Activated naive CD4-positive, alpha-beta T cell treated with anti-CD3 and anti-CD28 coated beads, Interleukin-2, amount 50 U/mL, for 24 hours (primary cell): Measurements from ENCODE around the gene TCOF1.

Source experiments
- H3K27ac Mint-ChIP-seq: one replicate; pipeline ENCODE4 v1.8.0; 2021; ENCODE audit warnings: mild to moderate bottlenecking, mixed read lengths
- H3K27me3 Mint-ChIP-seq: one replicate; pipeline ENCODE4 v1.8.0; 2021; ENCODE audit warnings: mixed read lengths
- H3K36me3 Mint-ChIP-seq: one replicate; pipeline ENCODE4 v1.8.0; 2021; ENCODE audit warnings: mixed read lengths
- H3K4me1 Mint-ChIP-seq: one replicate; pipeline ENCODE4 v1.8.0; 2021; ENCODE audit warnings: mixed read lengths
- H3K4me3 Mint-ChIP-seq: one replicate; pipeline ENCODE4 v1.8.0; 2021; ENCODE audit warnings: mild to moderate bottlenecking, mixed read lengths
- H3K9me3 Mint-ChIP-seq: one replicate; pipeline ENCODE4 v1.8.0; 2021; ENCODE audit warnings: mixed read lengths

TCOF1 gene

GRCh38 chr5:150389531-150390266 is 32.2 kb downstream of the TCOF1 start:
- Mint-ChIP-seq H3K27ac (no peak overlapping the region), H3K9me3 (no peaks in the 10 kb centered on the region), H3K27me3 (no peaks in the 10 kb centered on the region), H3K36me3 (peaks cover 2% of the 10 kb centered on the region), H3K4me3 (no peak overlapping the region), H3K4me1 (no peaks in the 10 kb centered on the region)

DNA sequence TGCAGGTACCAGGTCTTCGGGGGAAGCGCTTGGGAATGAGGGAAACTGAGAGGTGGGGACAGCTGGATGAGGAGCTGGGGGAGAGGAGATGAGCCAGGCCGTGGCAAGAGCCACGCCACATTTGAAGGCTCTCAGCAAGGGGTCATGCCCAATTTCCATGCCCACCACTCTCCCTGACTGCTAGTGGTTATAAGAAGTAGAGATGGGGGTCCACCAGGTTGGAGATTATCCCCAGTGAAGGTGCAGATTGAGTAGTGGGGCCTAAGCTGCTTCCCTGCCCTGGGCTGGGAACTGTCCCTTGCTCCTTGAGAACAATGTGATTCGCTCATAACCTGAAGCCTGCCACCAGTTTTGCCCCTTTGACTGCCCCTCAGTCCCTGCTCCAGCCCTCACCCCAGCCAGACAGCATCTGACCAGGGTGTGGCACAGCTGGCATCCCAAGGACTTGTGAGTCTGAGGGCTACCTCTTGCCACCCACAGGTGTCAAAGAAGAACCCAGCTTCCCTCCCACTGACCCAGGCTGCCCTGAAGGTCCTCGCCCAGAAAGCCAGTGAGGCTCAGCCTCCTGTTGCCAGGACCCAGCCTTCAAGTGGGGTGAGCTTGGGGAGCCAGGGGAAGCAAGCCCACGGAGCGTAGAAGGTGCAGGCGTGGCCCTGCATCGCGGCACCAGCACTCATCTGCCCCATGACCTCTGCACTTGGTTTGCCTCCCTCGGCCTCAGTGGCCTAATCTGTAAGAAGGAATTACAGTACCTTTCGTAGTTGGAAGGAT is 33.8 kb downstream of the TCOF1 start:
- Mint-ChIP-seq H3K9me3 (no peaks in the 10 kb centered on the region), H3K4me3 (no peak overlapping the region), H3K4me1 (no peaks in the 10 kb centered on the region), H3K36me3 (peaks cover 2% of the 10 kb centered on the region), H3K27ac (no peak overlapping the region), H3K27me3 (no peaks in the 10 kb centered on the region)

GRCh38 chr5:150391986-150392385 is 34.5 kb downstream of the TCOF1 start:
- Mint-ChIP-seq H3K27ac (no peak overlapping the region), H3K36me3 (peaks cover 3% of the 10 kb centered on the region), H3K4me3 (no peak overlapping the region), H3K27me3 (no peaks in the 10 kb centered on the region), H3K4me1 (no peaks in the 10 kb centered on the region), H3K9me3 (no peaks in the 10 kb centered on the region)

- H3K4me3 Mint-ChIP-seq: no peak overlapping the region
- H3K36me3 Mint-ChIP-seq: peaks cover 6% of the 10 kb centered on the region
- H3K27me3 Mint-ChIP-seq: no peaks in the 10 kb centered on the region
- H3K4me1 Mint-ChIP-seq: no peaks in the 10 kb centered on the region
- no peak overlapping the region for H3K27ac Mint-ChIP-seq
- H3K9me3 Mint-ChIP-seq: no peaks in the 10 kb centered on the region
These were observed 35.2 kb downstream of the TCOF1 start for GRCh38 chr5:150392680-150393079.

DNA sequence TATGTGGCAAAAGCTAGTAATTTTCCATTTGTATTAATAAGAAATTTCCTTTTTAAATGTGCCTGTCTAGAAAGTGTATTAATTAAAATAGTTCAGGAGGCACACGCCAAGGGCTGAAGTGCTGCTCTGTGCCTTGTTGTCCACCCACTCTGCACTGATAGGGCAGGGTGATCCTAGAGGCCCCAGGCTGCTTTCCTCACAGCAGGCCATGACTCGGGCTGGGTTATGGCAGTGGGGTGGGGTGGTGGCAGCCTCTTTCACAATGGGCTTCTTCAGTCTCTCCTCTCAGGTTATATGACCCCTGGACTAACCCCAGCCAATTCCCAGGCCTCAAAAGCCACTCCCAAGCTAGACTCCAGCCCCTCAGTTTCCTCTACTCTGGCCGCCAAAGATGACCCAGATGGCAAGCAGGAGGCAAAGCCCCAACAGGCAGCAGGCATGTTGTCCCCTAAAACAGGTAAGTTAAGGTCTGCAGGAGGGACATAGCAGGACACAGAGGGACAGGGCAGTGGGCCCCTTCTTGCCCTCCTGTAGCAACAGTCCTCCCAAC is 35.7 kb downstream of the TCOF1 start:
- H3K36me3 Mint-ChIP-seq: peaks cover 6% of the 10 kb centered on the region
- H3K27me3 Mint-ChIP-seq: no peaks in the 10 kb centered on the region
- no peaks in the 10 kb centered on the region for H3K4me1 Mint-ChIP-seq
- no peak overlapping the region for H3K27ac Mint-ChIP-seq
- H3K9me3 Mint-ChIP-seq: no peaks in the 10 kb centered on the region
- H3K4me3 Mint-ChIP-seq: no peak overlapping the region

GRCh38 chr5:150394131-150394530 is 36.6 kb downstream of the TCOF1 start:
- peaks cover 6% of the 10 kb centered on the region for H3K36me3 Mint-ChIP-seq
- H3K9me3 Mint-ChIP-seq: no peaks in the 10 kb centered on the region
- no peak overlapping the region for H3K4me3 Mint-ChIP-seq
- H3K4me1 Mint-ChIP-seq: no peaks in the 10 kb centered on the region
- H3K27me3 Mint-ChIP-seq: no peaks in the 10 kb centered on the region
- H3K27ac Mint-ChIP-seq: no peak overlapping the region

GRCh38 chr5:150394912-150395687 is 37.6 kb downstream of the TCOF1 start:
- no peaks in the 10 kb centered on the region for H3K4me1 Mint-ChIP-seq
- H3K36me3 Mint-ChIP-seq: peaks cover 10% of the 10 kb centered on the region
- no peaks in the 10 kb centered on the region for H3K9me3 Mint-ChIP-seq
- no peak overlapping the region for H3K4me3 Mint-ChIP-seq
- no peak overlapping the region for H3K27ac Mint-ChIP-seq
- H3K27me3 Mint-ChIP-seq: no peaks in the 10 kb centered on the region

DNA sequence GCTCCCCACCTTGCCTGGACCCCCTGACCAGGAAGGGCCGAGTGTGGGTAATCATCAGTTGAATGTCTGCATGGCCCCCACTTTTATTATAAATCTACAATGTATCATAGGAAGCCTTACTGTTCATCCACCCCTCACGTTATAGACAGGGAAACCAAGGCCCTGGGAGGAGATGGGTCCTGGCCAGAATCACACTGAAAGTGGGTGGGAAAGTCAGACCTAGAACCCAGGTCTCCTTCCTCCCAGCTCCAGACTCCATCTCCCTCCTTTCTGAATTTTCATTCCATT is 38.1 kb downstream of the TCOF1 start:
- Mint-ChIP-seq H3K4me1 (no peaks in the 10 kb centered on the region), H3K36me3 (peaks cover 12% of the 10 kb centered on the region), H3K9me3 (no peaks in the 10 kb centered on the region), H3K27me3 (no peaks in the 10 kb centered on the region), H3K27ac (no peak overlapping the region), H3K4me3 (no peak overlapping the region)

GRCh38 chr5:150396267-150396666 is 38.8 kb downstream of the TCOF1 start:
- Mint-ChIP-seq H3K9me3 (no peaks in the 10 kb centered on the region), H3K4me1 (no peaks in the 10 kb centered on the region), H3K27ac (peak overlapping the region; percentile 71), H3K36me3 (peaks cover 15% of the 10 kb centered on the region), H3K4me3 (no peak overlapping the region), H3K27me3 (no peaks in the 10 kb centered on the region)

GRCh38 chr5:150397146-150397781 is 39.8 kb downstream of the TCOF1 start:
- no peak overlapping the region for H3K27ac Mint-ChIP-seq
- H3K36me3 Mint-ChIP-seq: peaks cover 15% of the 10 kb centered on the region
- H3K4me1 Mint-ChIP-seq: no peaks in the 10 kb centered on the region

GRCh38 chr5:150397782-150398721 is 40.6 kb downstream of the TCOF1 start:
- H3K36me3 Mint-ChIP-seq: peaks cover 15% of the 10 kb centered on the region
- no peak overlapping the region for H3K4me3 Mint-ChIP-seq
- H3K9me3 Mint-ChIP-seq: no peaks in the 10 kb centered on the region
- H3K27ac Mint-ChIP-seq: peak overlapping the region; percentile 76
- H3K27me3 Mint-ChIP-seq: no peaks in the 10 kb centered on the region
- H3K4me1 Mint-ChIP-seq: no peaks in the 10 kb centered on the region

More at GRCh38 chr5:150397146-150397781, 39.8 kb downstream of the TCOF1 start:
- no peaks in the 10 kb centered on the region for H3K9me3 Mint-ChIP-seq
- no peak overlapping the region for H3K4me3 Mint-ChIP-seq
- no peaks in the 10 kb centered on the region for H3K27me3 Mint-ChIP-seq

- no peaks in the 10 kb centered on the region for H3K9me3 Mint-ChIP-seq
- H3K4me3 Mint-ChIP-seq: no peak overlapping the region
These were observed 41.4 kb downstream of the TCOF1 start for GRCh38 chr5:150398722-150399523.

DNA sequence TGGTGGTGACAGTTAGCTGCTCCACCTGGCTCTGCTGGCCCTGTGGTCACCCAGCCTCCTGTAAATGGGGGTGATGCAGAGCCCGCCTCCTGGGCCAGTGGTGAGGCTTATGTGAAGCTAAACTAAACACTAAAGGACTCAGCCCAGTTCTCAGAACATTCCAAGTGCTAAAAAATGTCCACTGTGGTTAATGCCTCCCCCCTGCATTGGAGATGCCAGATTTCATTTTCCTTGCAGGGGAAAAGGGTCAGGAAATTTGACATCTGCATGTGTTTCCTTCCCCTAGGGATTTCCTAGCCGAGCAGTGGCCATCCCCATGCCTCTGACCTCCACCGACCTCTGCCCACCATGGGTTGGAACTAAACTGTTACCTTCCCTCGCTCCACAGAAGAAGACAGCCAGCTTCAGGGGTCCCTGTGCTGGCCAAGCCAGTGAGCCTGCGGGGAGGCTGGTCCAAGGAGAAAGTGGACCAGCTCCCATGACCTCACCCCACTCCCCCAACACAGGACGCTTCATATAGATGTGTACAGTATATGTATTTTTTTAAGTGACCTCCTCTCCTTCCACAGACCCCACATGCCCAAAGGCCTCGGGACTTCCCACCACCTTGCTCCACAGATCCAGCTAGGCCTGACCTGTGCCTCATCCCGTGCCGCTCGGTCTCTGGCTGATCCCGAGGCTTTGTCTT is 42.2 kb downstream of the TCOF1 start:
- H3K4me1 Mint-ChIP-seq: no peaks in the 10 kb centered on the region
- no peaks in the 10 kb centered on the region for H3K27me3 Mint-ChIP-seq
- no peak overlapping the region for H3K27ac Mint-ChIP-seq
- no peak overlapping the region for H3K4me3 Mint-ChIP-seq
- H3K9me3 Mint-ChIP-seq: no peaks in the 10 kb centered on the region
- H3K36me3 Mint-ChIP-seq: peaks cover 13% of the 10 kb centered on the region

More at GRCh38 chr5:150398722-150399523, 41.4 kb downstream of the TCOF1 start:
- Mint-ChIP-seq H3K27me3 (no peaks in the 10 kb centered on the region), H3K27ac (no peak overlapping the region), H3K4me1 (no peaks in the 10 kb centered on the region), H3K36me3 (peaks cover 13% of the 10 kb centered on the region)
